Omental fat pad (tissue), 4 donors: Measurements from ENCODE around the gene TEDC2. TPM values are rescaled to one million over a fixed set of nuclear protein-coding genes. Genes with fewer than 3 reads are reported as not detected.
"Not testable (repeated sequence)": the region's sequence is repeated elsewhere in the genome, so short reads cannot be mapped to it uniquely, and the experiment has no call there.

ENCODE experiments used
- ATAC-seq: fragments of 150-250 bp; one replicate; pipeline ENCODE4 v1.9.1; 2016; ENCODE audit warnings: mild to moderate bottlenecking, moderate library complexity; ENCODE audit not compliant: low FRiP score
- DNase-seq: peaks from one replicate; pipeline ENCODE4 v3.0.0-alpha.2; 2019; ENCODE audit warnings: low spot score
- CTCF ChIP-seq, 3 donors: fragments of 450-650 bp; IDR thresholded peaks; one replicate each; pipeline ENCODE4 v1.5.1; 2016 to 2017; ENCODE audit warnings: antibody characterized with exemption in 3 of 3, mild to moderate bottlenecking in 3 of 3, moderate library complexity in 2 of 3
- total RNA-seq, 4 donors: library from RNA; depleted of rRNA; stranded (reverse); fragments of >200 nt; gene quantifications; one replicate each; pipeline ENCODE4 v1.1.0, GENCODE V29; 2016

Gene TEDC2
- total RNA-seq, 4 donors from 2014 or later: 0.50 to 1.1 TPM; not detected in 2

- DNase-seq: no peak
- ATAC-seq: no peak
- no peak for TF ChIP-seq CTCF (IDR thresholded peaks at IDR 0.05)
These were observed 20.3 kb upstream of the TEDC2 start for GRCh38 chr16:2439598-2439997.

GRCh38 chr16:2441143-2441804 is 18.6 kb upstream of the TEDC2 start:
- not testable (repeated sequence) for DNase-seq

GRCh38 chr16:2443555-2443954 is 16.4 kb upstream of the TEDC2 start:
- ATAC-seq (no peak), DNase-seq (no peak)
- TF ChIP-seq CTCF (IDR thresholded peaks at IDR 0.05): no peak

More at GRCh38 chr16:2441143-2441804, 18.6 kb upstream of the TEDC2 start:
- ATAC-seq: not testable (repeated sequence)

- ATAC-seq: no peak
- no peak for TF ChIP-seq CTCF (IDR thresholded peaks at IDR 0.05)
- DNase-seq: no peak
These were observed 11.9 kb upstream of the TEDC2 start for GRCh38 chr16:2447920-2448583.

- TF ChIP-seq CTCF (IDR thresholded peaks at IDR 0.05): no peak
- no peak for DNase-seq
- ATAC-seq: no peak
These were observed 10.8 kb upstream of the TEDC2 start for GRCh38 chr16:2449118-2449517.

- DNase-seq (no peak), ATAC-seq (no peak)
- TF ChIP-seq CTCF (IDR thresholded peaks at IDR 0.05): no peak
These were observed 9.4 kb upstream of the TEDC2 start for GRCh38 chr16:2450535-2450934.

GRCh38 chr16:2450975-2451381 is 8.9 kb upstream of the TEDC2 start:
- DNase-seq: no peak
- no peak for ATAC-seq
- TF ChIP-seq CTCF (IDR thresholded peaks at IDR 0.05): no peak
